WTC11 (cell line): ENCODE data around the gene FAU. TPM values are rescaled to one million over a fixed set of nuclear protein-coding genes. Genes with fewer than 3 reads are reported as not detected.
A peak's percentile ranks its signal among the peaks of the same experiment; 100 is the strongest.

Experiments used
- ATAC-seq: fragments of 200-7000 bp; cut with Tn5 transposase; 2 replicates; pipeline ENCODE4 v1.10.0; 2021; ENCODE audit warnings: mild to moderate bottlenecking, moderate library complexity
- CTCF ChIA-PET: fragments of 300-600 bp; sonication (Branson Sonifier 250); formaldehyde crosslinking; loops from one replicate; lab custom pipeline; 2021; ENCODE audit warnings: antibody characterized with exemption; lab: Charles Lee
- POLR2A ChIA-PET: fragments of 350-600 bp; sonication (Branson Sonifier 250); formaldehyde crosslinking; loops from one replicate; lab custom pipeline; 2021; ENCODE audit warnings: antibody characterized with exemption; lab: Charles Lee
- DNase-seq: peaks from one replicate; pipeline ENCODE4 v3.0.0; 2021; ENCODE audit warnings: low spot score
- H3K27ac Mint-ChIP-seq: 2 replicates; pipeline ENCODE4 v1.8.0; 2021; ENCODE audit warnings: mixed read lengths
- H3K27me3 Mint-ChIP-seq: 2 replicates; pipeline ENCODE4 v1.8.0; 2021; ENCODE audit warnings: low read depth, mild to moderate bottlenecking, moderate library complexity, mixed read lengths
- H3K36me3 Mint-ChIP-seq: 2 replicates; pipeline ENCODE4 v1.8.0; 2021; ENCODE audit warnings: mixed read lengths
- H3K4me1 Mint-ChIP-seq: 2 replicates; pipeline ENCODE4 v1.8.0; 2022; ENCODE audit warnings: mixed read lengths
- H3K4me3 Mint-ChIP-seq: 2 replicates; pipeline ENCODE4 v1.8.0; 2021; ENCODE audit warnings: mild to moderate bottlenecking, moderate library complexity, mixed read lengths
- H3K9me3 Mint-ChIP-seq: 2 replicates; pipeline ENCODE4 v1.8.0; 2021; ENCODE audit warnings: mixed read lengths
- ARID4B ChIP-seq: sonication (generic); formaldehyde crosslinking; IDR thresholded peaks from 2 replicates; pipeline ENCODE4 v1.8.0; 2023; ENCODE audit warnings: missing genetic modification reagents, mild to moderate bottlenecking, borderline replicate concordance
- ATF1 ChIP-seq: sonication (generic); formaldehyde crosslinking; IDR thresholded peaks from 2 replicates; pipeline ENCODE4 v1.8.1; 2023; ENCODE audit warnings: mild to moderate bottlenecking, moderate library complexity, missing genetic modification reagents
- ATF2 ChIP-seq: sonication (generic); formaldehyde crosslinking; IDR thresholded peaks from 2 replicates; pipeline ENCODE4 v1.8.1; 2022; ENCODE audit warnings: low read depth, missing genetic modification reagents, borderline replicate concordance
- CTCF ChIP-seq: fragments of 200-600 bp; IDR thresholded peaks from 2 replicates; pipeline ENCODE4 v1.8.0; 2022; ENCODE audit warnings: antibody characterized with exemption
- ELF4 ChIP-seq: sonication (generic); formaldehyde crosslinking; IDR thresholded peaks from 2 replicates; pipeline ENCODE4 v1.8.1; 2022; ENCODE audit warnings: low read depth, mild to moderate bottlenecking, moderate library complexity, missing genetic modification reagents
- GRHL2 ChIP-seq: fragments of 250-450 bp; sonication (Bioruptor Pico); IDR thresholded peaks from 2 replicates; pipeline ENCODE4 v1.8.0; 2022; ENCODE audit warnings: mild to moderate bottlenecking, moderate library complexity; ENCODE audit not compliant: insufficient replicate concordance, severe bottlenecking
- JAZF1 ChIP-seq: fragments of 250-450 bp; sonication (Bioruptor Pico); IDR thresholded peaks from 2 replicates; pipeline ENCODE4 v1.9.0; 2021; ENCODE audit warnings: moderate library complexity, mild to moderate bottlenecking, inconsistent platforms
- JUN ChIP-seq: sonication (generic); formaldehyde crosslinking; IDR thresholded peaks from 2 replicates; pipeline ENCODE4 v1.8.0; 2023; ENCODE audit warnings: mild to moderate bottlenecking, missing genetic modification reagents
- MAX ChIP-seq: sonication (generic); formaldehyde crosslinking; IDR thresholded peaks from 2 replicates; pipeline ENCODE4 v1.8.0; 2022; ENCODE audit warnings: mild to moderate bottlenecking, missing genetic modification reagents
- MLX ChIP-seq: sonication (generic); formaldehyde crosslinking; IDR thresholded peaks from 2 replicates; pipeline ENCODE4 v1.8.1; 2023; ENCODE audit warnings: mild to moderate bottlenecking, missing genetic modification reagents, moderate library complexity
- MYBL2 ChIP-seq: sonication (generic); formaldehyde crosslinking; IDR thresholded peaks from 2 replicates; pipeline ENCODE4 v1.8.1; 2023; ENCODE audit warnings: mild to moderate bottlenecking, moderate library complexity, missing genetic modification reagents
- NFATC4 ChIP-seq: fragments of 250-450 bp; sonication (Bioruptor Pico); IDR thresholded peaks from 2 replicates; pipeline ENCODE4 v1.9.0; 2021; ENCODE audit warnings: mild to moderate bottlenecking
- PRDM15 ChIP-seq: sonication (generic); formaldehyde crosslinking; IDR thresholded peaks from 2 replicates; pipeline ENCODE4 v1.8.0; 2022; ENCODE audit warnings: missing genetic modification reagents
- RELA ChIP-seq: sonication (generic); formaldehyde crosslinking; IDR thresholded peaks from 2 replicates; pipeline ENCODE4 v1.8.1; 2022; ENCODE audit warnings: missing genetic modification reagents, mild to moderate bottlenecking, borderline replicate concordance
- RORB ChIP-seq: fragments of 250-450 bp; sonication (Bioruptor Pico); IDR thresholded peaks from 2 replicates; pipeline ENCODE4 v1.9.0; 2021; ENCODE audit warnings: mild to moderate bottlenecking
- TEAD4 ChIP-seq: sonication (generic); formaldehyde crosslinking; IDR thresholded peaks from 2 replicates; pipeline ENCODE4 v1.8.0; 2022; ENCODE audit warnings: mild to moderate bottlenecking, missing genetic modification reagents
- USF1 ChIP-seq: sonication (generic); formaldehyde crosslinking; IDR thresholded peaks from 2 replicates; pipeline ENCODE4 v1.8.0; 2022; ENCODE audit warnings: mild to moderate bottlenecking, missing genetic modification reagents
- USF2 ChIP-seq: sonication (generic); formaldehyde crosslinking; IDR thresholded peaks from 2 replicates; pipeline ENCODE4 v1.8.1; 2023; ENCODE audit warnings: mild to moderate bottlenecking, missing genetic modification reagents, moderate library complexity
- ZNF121 ChIP-seq: sonication (generic); formaldehyde crosslinking; IDR thresholded peaks from 2 replicates; pipeline ENCODE4 v1.8.0; 2023; ENCODE audit warnings: missing genetic modification reagents
- ZNF423 ChIP-seq: fragments of 250-450 bp; sonication (Bioruptor Pico); IDR thresholded peaks from 2 replicates; pipeline ENCODE4 v2.1.2; 2022; ENCODE audit warnings: mild to moderate bottlenecking, moderate library complexity
- total RNA-seq: library from RNA; stranded (reverse); gene quantifications from 3 replicates; pipeline ENCODE4 v1.2.3, GENCODE V29; 2021

The FAU gene
- total RNA-seq, 1 experiment from 2014 or later, result 991 TPM

- Mint-ChIP-seq H3K36me3 (no peaks in the 10 kb centered on the region), H3K9me3 (peaks cover 10% of the 10 kb centered on the region), H3K27ac (no peak overlapping the region), H3K4me3 (no peak overlapping the region), H3K27me3 (peaks cover 33% of the 10 kb centered on the region), H3K4me1 (no peaks in the 10 kb centered on the region)
- ChIA-PET POLR2A (no interaction called here), CTCF (no interaction called here)
- DNase-seq (no peak), ATAC-seq (no peak)
- no peak for TF ChIP-seq USF1
- no peak for TF ChIP-seq ELF4 (CRISPR knock-in tag)
- no peak for TF ChIP-seq GRHL2
- TF ChIP-seq RORB (CRISPR knock-in tag), result no peak
- no peak for TF ChIP-seq ATF1 (CRISPR knock-in tag)
- no peak for TF ChIP-seq RELA
- no peak for TF ChIP-seq JUN (CRISPR knock-in tag)
- no peak for TF ChIP-seq ARID4B (CRISPR knock-in tag)
- TF ChIP-seq MLX (CRISPR knock-in tag), result no peak
Observed at GRCh38 chr11:65151331-65151899, 29.5 kb upstream of the FAU start.

- no peak for DNase-seq
- H3K4me1 Mint-ChIP-seq, result no peaks in the 10 kb centered on the region
- no peaks in the 10 kb centered on the region for H3K36me3 Mint-ChIP-seq
- POLR2A ChIA-PET, result interaction anchor here (0.7 kb wide), 2 partner anchors 72 to 324 kb away, joined by 3 read pairs; no protein-coding TSS in a partner anchor
- no peak overlapping the region for H3K4me3 Mint-ChIP-seq
- peak; percentile 67 for ATAC-seq
- H3K27me3 Mint-ChIP-seq, result peaks cover 37% of the 10 kb centered on the region
- H3K27ac Mint-ChIP-seq, result no peak overlapping the region; the same call in 1 of the 2 replicates
- H3K9me3 Mint-ChIP-seq, result peaks cover 16% of the 10 kb centered on the region
- CTCF ChIA-PET, result no interaction called here
- no peak for TF ChIP-seq MYBL2 (CRISPR knock-in tag)
- TF ChIP-seq JAZF1 (CRISPR knock-in tag), result no peak
- no peak for TF ChIP-seq ATF2 (CRISPR knock-in tag)
- no peak for TF ChIP-seq ZNF121
- no peak for TF ChIP-seq MAX (CRISPR knock-in tag)
- no peak for TF ChIP-seq USF2 (CRISPR knock-in tag)
- TF ChIP-seq NFATC4 (CRISPR knock-in tag), result no peak
- TF ChIP-seq ZNF423 (CRISPR knock-in tag), result no peak
- no peak for TF ChIP-seq TEAD4 (CRISPR knock-in tag)
- no peak for TF ChIP-seq PRDM15 (CRISPR knock-in tag)
- no peak for TF ChIP-seq CTCF
Observed at GRCh38 chr11:65150509-65151299, 28.8 kb upstream of the FAU start.
